CD14-positive monocyte (primary cell): ENCODE measurements around the gene MYH9. TPM values are rescaled to one million over a fixed set of nuclear protein-coding genes. Genes with fewer than 3 reads are reported as not detected.

ENCODE experiments used
- DNase-seq, 3 donors: peaks; one replicate each; pipeline ENCODE4 v3.0.0-alpha.2; 2011 to 2022
- H2AFZ ChIP-seq: 2 replicates; pipeline ENCODE4 v1.6.0; 2012; ENCODE audit warnings: mild to moderate bottlenecking, low read depth, low read length, inconsistent platforms; ENCODE audit not compliant: insufficient read depth, poor library complexity, severe bottlenecking
- H3K27ac ChIP-seq, 2 donors: 1 replicate in 1 of 2; 2 replicates in 1 of 2; pipeline ENCODE4 v1.5.1; 2012 to 2013; ENCODE audit warnings: low read length in 2 of 2, control low read depth in 1 of 2, inconsistent platforms in 1 of 2, low read depth in 1 of 2, mild to moderate bottlenecking in 1 of 2
- H3K27me3 ChIP-seq, 2 donors: one replicate each; pipeline versions ENCODE4 v1.6.0 to v1.6.1; 2011 to 2013; ENCODE audit warnings: low read length in 2 of 2; ENCODE audit not compliant: control insufficient read depth in 2 of 2, insufficient read depth in 2 of 2
- H3K36me3 ChIP-seq, 2 donors: replicated peaks in 1 of 2; 1 replicate in 1 of 2; 2 replicates in 1 of 2; pipeline versions ENCODE4 v1.5.1 to v1.6.1; 2012 to 2013; ENCODE audit warnings: low read length in 2 of 2, control low read depth in 1 of 2, inconsistent platforms in 1 of 2, mild to moderate bottlenecking in 1 of 2; ENCODE audit not compliant: insufficient read depth in 2 of 2, control insufficient read depth in 1 of 2
- H3K4me1 ChIP-seq, 2 donors: 1 replicate in 1 of 2; 2 replicates in 1 of 2; pipeline versions ENCODE4 v1.5.1 to v1.6.1; 2012 to 2013; ENCODE audit warnings: low read length in 2 of 2, control low read depth in 1 of 2, inconsistent platforms in 1 of 2, mild to moderate bottlenecking in 1 of 2, moderate library complexity in 1 of 2; ENCODE audit not compliant: insufficient read depth in 2 of 2, control insufficient read depth in 1 of 2
- H3K4me2 ChIP-seq: replicated peaks from 2 replicates; pipeline ENCODE3; 2012; ENCODE audit warnings: low read length, moderate library complexity, mild to moderate bottlenecking; ENCODE audit not compliant: poor library complexity, severe bottlenecking; ENCODE audit errors: extremely low read depth
- H3K4me3 ChIP-seq, 3 experiments: fragments of 200-600 bp in 1 of 3; sonication (generic) in 1 of 3; replicated peaks in 1 of 3; 1 replicate in 2 of 3; 2 replicates in 1 of 3; pipeline ENCODE4 v1.5.1; 2011 to 2013; ENCODE audit warnings: low read length in 3 of 3, mild to moderate bottlenecking in 3 of 3, control low read depth in 2 of 3, low read depth in 2 of 3, inconsistent platforms in 1 of 3, moderate library complexity in 1 of 3
- H3K79me2 ChIP-seq: 2 replicates; pipeline ENCODE4 v1.6.0; 2012; ENCODE audit warnings: mild to moderate bottlenecking, control low read depth, inconsistent platforms, low read length, moderate library complexity; ENCODE audit not compliant: insufficient read depth
- H3K9ac ChIP-seq: 2 replicates; pipeline ENCODE4 v1.6.0; 2017; ENCODE audit warnings: low read length, mild to moderate bottlenecking; ENCODE audit not compliant: insufficient read depth, poor library complexity, severe bottlenecking
- H3K9me3 ChIP-seq, 2 donors: replicated peaks in 1 of 2; 1 replicate in 1 of 2; 2 replicates in 1 of 2; pipeline versions ENCODE4 v1.5.1 to v1.6.1; 2012 to 2013; ENCODE audit warnings: low read length in 2 of 2, control low read depth in 1 of 2; ENCODE audit not compliant: control insufficient read depth in 1 of 2, insufficient read depth in 1 of 2
- H4K20me1 ChIP-seq: 2 replicates; pipeline ENCODE4 v1.6.0; 2012; ENCODE audit warnings: mild to moderate bottlenecking, low read length, control low read depth, moderate library complexity; ENCODE audit not compliant: insufficient read depth
- H3K27ac Mint-ChIP-seq, 7 donors: one replicate each; pipeline ENCODE4 v1.8.0; 2020; ENCODE audit warnings: mild to moderate bottlenecking in 7 of 7, mixed read lengths in 7 of 7, moderate library complexity in 6 of 7, inconsistent platforms in 2 of 7
- H3K27me3 Mint-ChIP-seq, 3 donors: one replicate each; pipeline ENCODE4 v1.8.0; 2021 to 2022; ENCODE audit warnings: low read depth in 3 of 3, mild to moderate bottlenecking in 3 of 3, mixed read lengths in 3 of 3, moderate library complexity in 3 of 3, inconsistent platforms in 1 of 3
- H3K36me3 Mint-ChIP-seq, 2 donors: one replicate each; pipeline ENCODE4 v1.8.0; 2020; ENCODE audit warnings: mixed read lengths in 2 of 2, inconsistent platforms in 1 of 2, mild to moderate bottlenecking in 1 of 2
- H3K4me1 Mint-ChIP-seq: one replicate; pipeline ENCODE4 v1.8.0; 2020; ENCODE audit warnings: mild to moderate bottlenecking, mixed read lengths
- H3K4me3 Mint-ChIP-seq, 2 donors: one replicate each; pipeline ENCODE4 v1.8.0; 2020; ENCODE audit warnings: mild to moderate bottlenecking in 2 of 2, mixed read lengths in 2 of 2, moderate library complexity in 1 of 2
- H3K9me3 Mint-ChIP-seq, 7 donors: one replicate each; pipeline ENCODE4 v1.8.0; 2020 to 2022; ENCODE audit warnings: mixed read lengths in 7 of 7, mild to moderate bottlenecking in 6 of 7, moderate library complexity in 6 of 7, inconsistent platforms in 2 of 7
- WGBS: methylation state at CpG from one replicate; pipeline ENCODE4 v1.1.5; 2013; ENCODE audit warnings: missing lambda C conversion rate; ENCODE audit not compliant: insufficient coverage; 5-methylcytosine and 5-hydroxymethylcytosine counted together
- intact Hi-C, 2 donors: fragments of 100-400 bp; cut with micrococcal nuclease; formaldehyde crosslinking; loops; one replicate each; pipeline versions ENCODE4 v1.15.0 to v1.15.1; 2023
- polyA plus RNA-seq, 3 donors: library from polyadenylated mRNA; depleted of rRNA in 1 of 3; unstranded in 2 of 3; stranded (reverse) in 1 of 3; fragments of 300-500 nt in 2 of 3; fragments of >200 nt in 1 of 3; fragmentation: Illumina TruSeq in 2 of 3; gene quantifications; 1 replicate in 2 of 3; 2 replicates in 1 of 3; pipeline ENCODE4 v1.2.3, GENCODE V29; 2012 to 2021
- TF ChIP-seq, protein P1 (sequence below): fragments of 200-600 bp; IDR thresholded peaks from one replicate; pipeline ENCODE4 v1.8.0; 2022; ENCODE audit warnings: antibody characterized with exemption, mild to moderate bottlenecking

MYH9 gene
- polyA plus RNA-seq, 3 donors: 35.6 to 163 (median 79.5) TPM

DNA sequence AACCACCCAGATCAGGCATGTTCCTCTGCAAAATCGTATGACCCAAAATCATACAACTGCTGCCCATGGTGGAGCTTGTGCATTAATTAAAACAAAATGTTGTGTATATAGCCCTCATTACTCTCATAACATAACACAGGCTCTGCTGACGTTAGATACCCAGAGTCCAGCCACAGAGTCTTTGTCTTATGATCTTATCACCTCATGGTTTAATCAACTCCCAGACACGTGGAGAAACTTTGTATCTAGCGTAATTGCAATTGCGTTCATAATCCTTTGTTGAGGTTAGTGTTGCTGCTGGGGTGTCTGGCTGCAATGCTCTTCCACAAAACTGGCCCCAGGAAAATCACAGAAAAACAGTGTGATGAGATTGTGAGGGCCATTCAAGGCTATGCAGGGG, 139.8 kb downstream of the MYH9 start:
- intact Hi-C loops: no loop called here
- H3K9me3 Mint-ChIP-seq: peaks cover 0 to 10% (median 1%) of the 10 kb centered on the region in 7 donors
- no CpG with 5 or more reads among the region's 5 CpGs for WGBS

GRCh38 chr22:36246718-36247117, 141.0 kb downstream of the MYH9 start:
- Histone ChIP-seq H3K27me3 (no peaks in the 10 kb centered on the region), H3K9me3 (no peaks in the 10 kb centered on the region), H3K79me2 (no peaks in the 10 kb centered on the region), H2AFZ (no peak overlapping the region), H3K4me3 (no peak overlapping the region), H3K27ac (no peak overlapping the region), H3K9ac (no peak overlapping the region), H3K4me1 (no peaks in the 10 kb centered on the region), H3K36me3 (no peaks in the 10 kb centered on the region), H4K20me1 (no peaks in the 10 kb centered on the region), H3K4me2 (no peak overlapping the region)
- Mint-ChIP-seq H3K4me3 (no peak overlapping the region), H3K27ac (no peak overlapping the region), H3K9me3 (peaks cover 0 to 11% (median 5%) of the 10 kb centered on the region in 7 donors), H3K36me3 (no peaks in the 10 kb centered on the region), H3K4me1 (no peaks in the 10 kb centered on the region), H3K27me3 (peaks cover 0 to 4% (median 3%) of the 10 kb centered on the region in 3 donors)
- no peak for DNase-seq
- WGBS: 100% methylated on average over 2 of the region's 3 CpGs
- intact Hi-C loops: no loop called here
- TF ChIP-seq, protein P1, sequence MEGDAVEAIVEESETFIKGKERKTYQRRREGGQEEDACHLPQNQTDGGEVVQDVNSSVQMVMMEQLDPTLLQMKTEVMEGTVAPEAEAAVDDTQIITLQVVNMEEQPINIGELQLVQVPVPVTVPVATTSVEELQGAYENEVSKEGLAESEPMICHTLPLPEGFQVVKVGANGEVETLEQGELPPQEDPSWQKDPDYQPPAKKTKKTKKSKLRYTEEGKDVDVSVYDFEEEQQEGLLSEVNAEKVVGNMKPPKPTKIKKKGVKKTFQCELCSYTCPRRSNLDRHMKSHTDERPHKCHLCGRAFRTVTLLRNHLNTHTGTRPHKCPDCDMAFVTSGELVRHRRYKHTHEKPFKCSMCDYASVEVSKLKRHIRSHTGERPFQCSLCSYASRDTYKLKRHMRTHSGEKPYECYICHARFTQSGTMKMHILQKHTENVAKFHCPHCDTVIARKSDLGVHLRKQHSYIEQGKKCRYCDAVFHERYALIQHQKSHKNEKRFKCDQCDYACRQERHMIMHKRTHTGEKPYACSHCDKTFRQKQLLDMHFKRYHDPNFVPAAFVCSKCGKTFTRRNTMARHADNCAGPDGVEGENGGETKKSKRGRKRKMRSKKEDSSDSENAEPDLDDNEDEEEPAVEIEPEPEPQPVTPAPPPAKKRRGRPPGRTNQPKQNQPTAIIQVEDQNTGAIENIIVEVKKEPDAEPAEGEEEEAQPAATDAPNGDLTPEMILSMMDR: no peak

More for the DNA sequence above, 139.8 kb downstream of the MYH9 start:
- Mint-ChIP-seq H3K4me3 (no peak overlapping the region), H3K27ac (no peak overlapping the region), H3K36me3 (no peaks in the 10 kb centered on the region), H3K4me1 (peaks cover 6% of the 10 kb centered on the region), H3K27me3 (peaks cover 0 to 3% (median 2%) of the 10 kb centered on the region in 3 donors)
- H3K4me2 ChIP-seq: no peak overlapping the region
- no peak overlapping the region for H3K4me3 ChIP-seq
- no peak for DNase-seq
- H3K27me3 ChIP-seq: no peaks in the 10 kb centered on the region
- no peak overlapping the region for H3K9ac ChIP-seq
- H3K79me2 ChIP-seq: no peaks in the 10 kb centered on the region
- no peaks in the 10 kb centered on the region for H3K9me3 ChIP-seq
- no peaks in the 10 kb centered on the region for H3K36me3 ChIP-seq
- H3K27ac ChIP-seq: no peak overlapping the region
- TF ChIP-seq, protein P1: no peak
- H3K4me1 ChIP-seq: peaks cover 5 to 7% of the 10 kb centered on the region in 2 donors
- H2AFZ ChIP-seq: no peak overlapping the region
- H4K20me1 ChIP-seq: no peaks in the 10 kb centered on the region
